Stimulated activated CD4-positive, alpha-beta T cell treated with anti-CD3 and anti-CD28 coated beads, TNF-alpha, amount 100 ng/mL, for 48 hours (primary cell): ENCODE data around the gene NCBP1.

Experiments
- DNase-seq, 3 donors: peaks; one replicate each; pipeline ENCODE4 v3.0.0-alpha.2; 2020; ENCODE audit warnings: low read depth in 3 of 3

NCBP1 gene

GRCh38 chr9:97623946-97624345, 9.7 kb upstream of the NCBP1 start:
- DNase-seq: no peak

GRCh38 chr9:97625620-97626019, 8.0 kb upstream of the NCBP1 start:
- DNase-seq: no peak

GRCh38 chr9:97627624-97628023, 6.0 kb upstream of the NCBP1 start:
- DNase-seq: no peak

GRCh38 chr9:97628668-97629067, 5.0 kb upstream of the NCBP1 start:
- DNase-seq: no peak

DNA sequence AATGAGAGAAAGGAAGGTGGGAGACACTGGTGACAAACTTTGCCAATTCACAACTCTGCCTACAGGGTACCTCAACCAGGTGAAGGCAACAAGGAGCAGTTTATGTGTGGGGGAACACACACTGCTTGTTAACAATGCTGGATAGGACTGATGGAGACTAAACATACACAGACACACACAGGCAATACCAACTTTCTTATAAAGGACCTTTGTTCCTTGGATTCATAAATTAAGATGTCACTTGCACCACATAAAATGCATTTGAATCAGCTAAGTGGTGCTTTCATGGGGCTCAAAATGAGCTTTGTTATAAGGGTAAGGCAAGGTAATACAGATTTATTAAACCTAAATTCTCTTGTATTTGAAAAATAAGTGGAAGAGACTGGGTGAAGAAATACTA, 4.5 kb upstream of the NCBP1 start:
- DNase-seq: no peak

- DNase-seq: no peak
Measured at GRCh38 chr9:97630591-97630990, 3.0 kb upstream of the NCBP1 start.

DNA sequence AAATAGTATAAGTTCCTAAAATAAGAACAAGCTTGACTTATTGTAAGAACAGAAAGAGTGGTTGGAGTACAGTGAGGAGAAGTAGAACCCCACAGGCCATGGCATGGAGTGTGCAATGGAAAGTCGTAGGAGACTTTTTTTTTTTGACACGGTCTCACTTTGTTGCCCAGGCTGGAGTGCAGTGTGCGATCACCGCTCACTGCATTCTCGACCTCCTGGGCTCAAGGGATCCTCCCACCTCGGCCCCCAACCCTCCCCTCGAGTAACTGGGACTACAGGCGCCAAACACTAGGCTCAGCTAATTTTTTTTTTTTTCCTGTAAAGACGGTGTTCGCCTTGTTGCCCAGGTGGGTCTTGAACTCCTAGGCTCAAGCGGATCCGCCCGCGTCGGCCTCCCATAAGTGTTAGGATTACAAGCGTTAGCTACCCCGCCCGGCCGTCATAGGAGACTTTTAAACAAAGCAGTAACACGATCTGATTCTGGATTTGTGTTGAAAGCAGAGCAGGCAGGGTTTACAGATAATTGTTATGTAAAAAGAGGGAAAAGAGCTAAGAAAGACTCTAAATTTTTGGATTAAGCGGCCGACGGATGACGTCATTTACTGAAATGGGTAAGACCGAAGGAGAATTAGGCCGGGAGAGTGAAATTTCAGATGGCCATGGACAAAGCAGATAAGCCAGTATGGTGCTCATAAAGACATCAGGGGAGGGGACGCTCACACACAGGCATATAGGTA, 1.2 kb upstream of the NCBP1 start:
- DNase-seq: peak in 1 of 3 donors; percentile 8

- no peak for DNase-seq
Measured at GRCh38 chr9:97633859-97634490, 354 bp downstream of the NCBP1 start.

DNA sequence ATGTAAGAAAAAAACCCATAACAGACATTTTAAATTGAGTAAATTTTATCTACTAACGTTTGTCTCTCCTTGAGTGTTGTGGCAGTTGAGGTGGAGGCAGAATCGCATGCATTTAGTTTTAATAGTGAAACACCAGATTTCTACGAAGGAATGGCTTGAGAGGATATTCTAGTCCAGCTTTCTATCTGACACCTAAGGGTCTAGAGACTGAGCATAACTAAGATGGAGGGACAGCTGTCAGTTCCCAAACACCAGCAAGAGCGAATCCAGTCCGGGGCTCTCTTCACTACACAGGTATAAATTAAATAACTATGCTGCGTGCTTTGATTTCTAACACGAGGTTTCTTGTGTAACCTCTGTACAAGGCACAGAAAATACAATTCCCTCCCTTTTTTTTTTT, 1.4 kb downstream of the NCBP1 start:
- DNase-seq: no peak

- DNase-seq: no peak
Measured at GRCh38 chr9:97636903-97637302, 3.3 kb downstream of the NCBP1 start.

DNA sequence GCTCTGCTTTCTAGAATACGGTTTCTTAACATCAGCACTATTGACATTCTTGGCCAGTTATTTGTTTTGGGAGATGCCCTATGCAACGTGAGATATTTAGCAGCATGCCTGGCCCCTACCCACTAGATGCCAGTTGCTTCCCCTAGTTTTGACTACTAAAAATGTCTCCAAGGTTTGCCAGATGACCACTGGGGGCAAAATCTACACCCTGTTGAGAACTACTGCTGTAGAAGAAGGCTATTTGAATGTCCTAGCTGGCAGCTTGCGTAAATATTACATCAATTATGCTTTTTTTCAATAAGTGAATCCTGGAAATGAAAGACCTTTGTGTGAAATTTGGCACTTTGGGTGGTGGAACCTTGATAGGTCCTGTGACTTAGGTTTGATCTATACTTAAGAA, 5.0 kb downstream of the NCBP1 start:
- DNase-seq: no peak

DNA sequence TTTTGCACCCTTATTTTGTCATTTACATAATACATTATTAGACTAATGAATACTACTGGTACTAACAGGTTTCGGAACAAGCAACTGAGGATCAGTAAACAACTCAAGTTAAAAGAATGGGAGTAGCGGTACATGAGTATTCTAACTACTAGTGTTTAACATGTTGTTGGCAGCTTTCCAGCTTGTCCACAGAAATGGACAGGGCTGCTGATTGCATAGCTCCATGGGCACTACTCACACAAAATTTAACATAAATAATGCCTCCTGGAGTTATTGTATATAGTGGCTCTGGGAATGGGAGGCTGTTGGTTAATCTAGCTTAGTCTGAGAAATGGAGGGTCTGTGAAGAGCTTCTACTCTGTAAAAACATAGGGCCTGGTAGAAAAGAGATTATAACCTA, 6.7 kb downstream of the NCBP1 start:
- no peak for DNase-seq

DNA sequence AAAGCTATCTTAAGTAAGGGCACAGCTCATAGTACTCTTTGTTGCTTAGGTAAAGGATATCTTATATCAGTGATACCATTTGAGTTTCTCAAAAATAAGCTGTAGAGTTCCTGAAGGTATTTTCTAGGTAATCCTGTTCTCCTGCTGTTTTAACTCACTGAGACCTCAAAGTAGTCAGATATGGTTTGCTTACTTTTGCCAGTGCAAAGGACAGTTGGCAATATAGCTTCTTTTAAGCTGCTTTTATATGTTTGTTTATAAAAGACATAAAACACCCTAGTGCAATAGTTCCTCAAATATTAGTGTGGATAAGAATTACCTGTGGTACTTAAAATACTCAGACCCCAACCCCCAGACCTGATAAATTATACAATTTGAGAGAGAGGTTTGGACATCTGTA, 12.1 kb downstream of the NCBP1 start:
- no peak for DNase-seq

DNA sequence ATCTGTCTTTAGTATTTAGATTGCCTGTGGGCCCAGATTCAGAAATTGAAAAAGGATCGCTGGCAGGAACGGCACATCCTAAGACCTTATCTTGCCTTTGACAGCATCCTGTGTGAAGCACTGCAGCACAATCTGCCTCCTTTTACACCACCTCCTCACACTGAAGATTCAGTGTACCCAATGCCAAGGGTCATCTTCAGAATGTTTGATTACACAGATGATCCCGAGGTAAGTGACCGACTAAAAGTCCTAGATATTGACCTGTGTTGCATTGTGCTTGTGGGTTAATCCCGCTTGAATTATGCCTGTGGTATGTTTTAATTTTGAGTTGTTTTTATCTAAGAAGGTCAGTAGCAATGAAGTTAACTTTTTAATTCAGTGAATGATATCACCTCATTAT, 14.4 kb downstream of the NCBP1 start:
- DNase-seq: no peak

DNA sequence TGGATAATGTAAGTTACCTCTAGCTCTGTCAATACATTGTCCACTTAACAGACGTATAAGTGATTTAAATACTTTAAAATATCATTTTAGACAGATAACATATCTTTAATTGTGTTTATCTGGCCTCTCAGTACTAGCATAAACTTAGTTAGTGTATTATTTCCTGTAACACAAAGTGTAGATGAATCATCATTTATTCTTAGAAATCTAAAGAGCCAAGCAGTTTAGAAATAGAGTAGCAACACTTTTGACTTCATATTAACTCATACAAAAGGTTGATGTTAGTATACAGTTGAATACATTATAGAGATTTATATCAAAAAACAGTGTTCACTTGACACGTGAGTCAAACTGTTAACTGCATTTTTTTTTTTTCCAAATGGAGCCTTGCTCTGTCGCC, 18.0 kb downstream of the NCBP1 start:
- no peak for DNase-seq

DNA sequence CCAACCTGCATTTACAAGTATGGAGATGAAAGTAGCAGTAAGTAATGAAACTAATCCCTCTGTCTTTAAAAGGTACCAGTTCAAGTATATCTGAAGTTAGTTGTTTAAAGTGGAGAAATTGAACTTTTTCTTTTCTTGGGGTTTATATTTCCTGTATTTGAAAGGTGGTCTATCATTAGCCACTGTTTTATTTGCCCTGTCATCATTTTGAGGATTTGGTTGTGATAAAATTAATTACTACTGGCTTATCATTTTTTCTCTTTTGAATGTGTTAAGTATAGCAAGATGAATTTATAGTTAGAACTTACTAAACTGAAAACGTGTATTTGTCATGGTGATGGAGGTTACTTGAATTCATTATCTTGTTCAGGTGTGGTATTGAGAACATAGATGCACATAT, 25.1 kb downstream of the NCBP1 start:
- DNase-seq: no peak

DNA sequence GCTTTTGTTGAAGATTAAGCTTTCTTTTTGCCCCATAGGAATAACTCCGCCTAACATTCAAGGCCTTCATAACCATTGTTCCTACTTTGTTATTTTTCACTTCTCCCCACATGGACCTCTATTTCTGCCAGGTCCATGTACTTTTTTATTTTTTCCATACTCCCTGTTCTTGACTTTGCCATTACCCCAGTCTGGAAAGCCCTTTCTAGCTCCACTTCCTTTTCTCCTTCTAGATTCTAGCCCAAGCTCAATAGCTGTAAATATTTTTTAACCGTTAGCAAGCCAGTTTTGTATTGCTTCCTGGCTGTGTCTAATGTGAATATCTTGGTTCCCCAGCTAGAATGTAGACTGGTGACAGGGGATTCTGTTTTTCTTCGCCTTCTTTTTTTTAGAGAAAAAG, 26.1 kb downstream of the NCBP1 start:
- DNase-seq: no peak

DNA sequence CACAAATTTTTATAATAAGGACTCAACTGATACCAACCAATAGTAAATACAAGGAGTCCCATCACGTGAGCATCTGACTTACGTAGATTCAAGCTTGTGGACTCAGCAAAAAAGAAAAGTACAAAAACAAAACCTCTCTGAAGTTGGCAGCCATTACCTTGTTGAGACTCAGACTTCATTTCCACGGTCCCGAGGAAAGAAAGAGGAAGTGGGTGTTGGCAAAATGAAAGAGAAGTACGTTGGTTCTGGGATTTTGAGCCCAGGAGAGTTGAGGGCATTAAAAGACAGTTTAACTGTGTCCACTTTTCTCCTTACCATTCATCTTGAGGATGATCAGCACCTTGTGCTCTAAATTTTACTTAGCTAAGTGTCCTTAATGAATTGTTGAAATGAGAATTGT, 26.7 kb downstream of the NCBP1 start:
- no peak for DNase-seq

GRCh38 chr9:97660847-97661246, 27.2 kb downstream of the NCBP1 start:
- no peak for DNase-seq

GRCh38 chr9:97665742-97666141, 32.1 kb downstream of the NCBP1 start:
- DNase-seq: no peak

- no peak for DNase-seq
Measured at GRCh38 chr9:97666907-97667686, 33.5 kb downstream of the NCBP1 start.

DNA sequence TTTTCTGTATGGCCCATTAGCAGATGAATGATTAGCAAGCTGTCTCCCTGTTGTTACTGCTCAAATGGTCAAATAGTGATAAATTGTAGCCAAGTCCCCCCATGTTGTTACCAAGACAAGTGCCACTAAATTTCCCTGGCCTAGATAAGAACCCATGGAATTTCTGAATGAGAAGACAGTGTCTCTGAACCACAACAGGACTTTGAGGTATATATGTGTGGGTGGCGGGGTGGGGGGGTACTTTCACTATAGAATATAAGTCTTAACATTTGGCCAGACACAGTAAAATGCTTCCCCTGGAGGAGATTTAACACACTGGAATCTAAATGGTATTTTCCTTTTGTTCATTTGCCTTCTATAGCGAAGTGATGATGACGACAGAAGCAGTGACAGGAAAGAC, 34.9 kb downstream of the NCBP1 start:
- no peak for DNase-seq

GRCh38 chr9:97670586-97670985, 37.0 kb downstream of the NCBP1 start:
- DNase-seq: no peak
